HepG2 (cell line): Measurements from ENCODE around the gene SHANK2.

Experiments
- GATAD1 ChIP-seq: IDR thresholded peaks from 2 replicates; pipeline ENCODE4 v1.6.1; 2016; ENCODE audit warnings: missing genetic modification reagents, missing compliant biosample characterization
- HOXA7 ChIP-seq: sonication (generic); formaldehyde crosslinking; IDR thresholded peaks from 2 replicates; pipeline ENCODE4 v1.8.1; 2022; ENCODE audit warnings: mild to moderate bottlenecking, missing genetic modification reagents, moderate library complexity
- KAT8 ChIP-seq: IDR thresholded peaks from 2 replicates; pipeline ENCODE4 v1.6.1; 2016; ENCODE audit warnings: missing genetic modification reagents, missing compliant biosample characterization
- PBX3 ChIP-seq: sonication (generic); formaldehyde crosslinking; IDR thresholded peaks from 2 replicates; pipeline ENCODE4 v1.8.1; 2023; ENCODE audit warnings: missing genetic modification reagents, inconsistent platforms, borderline replicate concordance
- RCOR2 ChIP-seq: IDR thresholded peaks from 2 replicates; pipeline ENCODE4 v1.6.1; 2016; ENCODE audit warnings: missing biosample characterization, missing genetic modification reagents
- RELA ChIP-seq: sonication (generic); formaldehyde crosslinking; IDR thresholded peaks from 2 replicates; pipeline ENCODE4 v1.4.0; 2020; ENCODE audit warnings: missing genetic modification reagents
- RFX5 ChIP-seq: IDR thresholded peaks from 2 replicates; pipeline ENCODE4 v1.6.1; 2011; ENCODE audit warnings: low read depth, low read length, improper control_type of control experiment
- RXRB ChIP-seq: IDR thresholded peaks from 2 replicates; pipeline ENCODE4 v1.6.1; 2016; ENCODE audit warnings: borderline replicate concordance, missing genetic modification reagents, missing compliant biosample characterization
- ZBTB10 ChIP-seq: sonication (generic); formaldehyde crosslinking; IDR thresholded peaks from 2 replicates; pipeline ENCODE4 v1.4.0; 2020; ENCODE audit warnings: missing genetic modification reagents, borderline replicate concordance
- ZNF569 ChIP-seq: sonication (generic); formaldehyde crosslinking; IDR thresholded peaks from 2 replicates; pipeline ENCODE4 v1.5.0; 2020; ENCODE audit warnings: mild to moderate bottlenecking, missing genetic modification reagents, moderate library complexity, borderline replicate concordance
- TF ChIP-seq, protein P1 (sequence below): IDR thresholded peaks from 2 replicates; pipeline ENCODE4 v1.6.1; 2012; ENCODE audit warnings: inconsistent platforms
- TF ChIP-seq, protein P2 (sequence below), 2 experiments: sonication (generic) in 1 of 2; formaldehyde crosslinking in 1 of 2; IDR thresholded peaks; 2 replicates each; pipeline versions ENCODE4 v1.5.1 to v1.6.1; 2011 to 2020; ENCODE audit warnings: borderline replicate concordance in 1 of 2, low read depth in 1 of 2, low read length in 1 of 2, mild to moderate bottlenecking in 1 of 2, missing genetic modification reagents in 1 of 2, moderate library complexity in 1 of 2

- TF ChIP-seq PBX3 (CRISPR knock-in tag) (no peak), ZNF569 (CRISPR knock-in tag) (no peak), RELA (no peak), ZBTB10 (CRISPR knock-in tag) (no peak), GATAD1 (CRISPR knock-in tag) (no peak), KAT8 (CRISPR knock-in tag) (no peak), RFX5 (no peak), HOXA7 (CRISPR knock-in tag) (no peak), RXRB (CRISPR knock-in tag) (no peak), RCOR2 (CRISPR knock-in tag) (no peak)
- TF ChIP-seq, protein P1, sequence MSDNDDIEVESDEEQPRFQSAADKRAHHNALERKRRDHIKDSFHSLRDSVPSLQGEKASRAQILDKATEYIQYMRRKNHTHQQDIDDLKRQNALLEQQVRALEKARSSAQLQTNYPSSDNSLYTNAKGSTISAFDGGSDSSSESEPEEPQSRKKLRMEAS = no peak
- TF ChIP-seq, protein P2, sequence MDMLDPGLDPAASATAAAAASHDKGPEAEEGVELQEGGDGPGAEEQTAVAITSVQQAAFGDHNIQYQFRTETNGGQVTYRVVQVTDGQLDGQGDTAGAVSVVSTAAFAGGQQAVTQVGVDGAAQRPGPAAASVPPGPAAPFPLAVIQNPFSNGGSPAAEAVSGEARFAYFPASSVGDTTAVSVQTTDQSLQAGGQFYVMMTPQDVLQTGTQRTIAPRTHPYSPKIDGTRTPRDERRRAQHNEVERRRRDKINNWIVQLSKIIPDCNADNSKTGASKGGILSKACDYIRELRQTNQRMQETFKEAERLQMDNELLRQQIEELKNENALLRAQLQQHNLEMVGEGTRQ (IDR thresholded peaks at IDR 0.05; ENCODE audit: low read depth, low read length) = no peak
- TF ChIP-seq, protein P2 (CRISPR knock-in tag; IDR thresholded peaks at IDR 0.05; ENCODE audit: borderline replicate concordance) = no peak
Observed at GRCh38 chr11:71284525-71285092, 32.2 kb upstream of the SHANK2 start.
